GM10248 (cell line): Measurements from ENCODE around the gene C1QC.

Source experiments
- CTCF ChIA-PET: fragments of 300-600 bp; sonication (Branson Sonifier 250); formaldehyde crosslinking; extraction: SDS; loops from one replicate; lab custom pipeline; 2021; ENCODE audit warnings: antibody characterized with exemption; lab: Yijun Ruan, JAX
- POLR2A ChIA-PET: fragments of 350-650 bp; sonication (Branson Sonifier 250); formaldehyde crosslinking; extraction: SDS; loops from one replicate; lab custom pipeline; 2020; ENCODE audit warnings: antibody characterized with exemption; lab: Yijun Ruan, JAX
- DNase-seq: peaks from one replicate; pipeline ENCODE4 v3.0.0; 2012; ENCODE audit errors: extremely low spot score
- CTCF ChIP-seq: IDR thresholded peaks from 2 replicates; pipeline ENCODE4 v1.5.1; 2012; ENCODE audit warnings: mild to moderate bottlenecking, low read depth; ENCODE audit errors: extremely low read depth, missing control alignments, control extremely low read depth

Gene C1QC

DNA sequence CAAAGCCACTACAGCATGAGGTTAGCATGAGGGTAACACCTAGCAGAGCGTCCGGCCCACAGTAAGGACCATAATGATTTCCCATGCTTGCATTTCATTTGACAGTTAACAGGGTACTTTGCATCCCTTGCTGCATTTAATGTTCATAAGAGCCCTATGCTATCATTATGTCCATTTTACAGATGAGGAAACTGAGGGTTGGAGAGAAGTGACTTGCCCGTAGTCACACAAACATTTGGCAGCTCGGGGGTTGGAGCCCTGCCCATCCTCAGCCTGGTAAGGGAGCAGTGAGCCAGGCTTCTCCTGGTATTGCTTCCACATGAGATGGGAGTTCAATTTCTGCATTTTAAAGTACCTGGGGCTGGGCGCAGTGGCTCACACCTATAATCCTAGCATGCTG is 50.7 kb downstream of the C1QC start:
- TF ChIP-seq CTCF = no peak
- CTCF ChIA-PET = interaction anchor here (1.8 kb wide), 1 partner anchor 10 kb away, joined by 5 read pairs; no protein-coding TSS in a partner anchor
- POLR2A ChIA-PET = no interaction called here

DNA sequence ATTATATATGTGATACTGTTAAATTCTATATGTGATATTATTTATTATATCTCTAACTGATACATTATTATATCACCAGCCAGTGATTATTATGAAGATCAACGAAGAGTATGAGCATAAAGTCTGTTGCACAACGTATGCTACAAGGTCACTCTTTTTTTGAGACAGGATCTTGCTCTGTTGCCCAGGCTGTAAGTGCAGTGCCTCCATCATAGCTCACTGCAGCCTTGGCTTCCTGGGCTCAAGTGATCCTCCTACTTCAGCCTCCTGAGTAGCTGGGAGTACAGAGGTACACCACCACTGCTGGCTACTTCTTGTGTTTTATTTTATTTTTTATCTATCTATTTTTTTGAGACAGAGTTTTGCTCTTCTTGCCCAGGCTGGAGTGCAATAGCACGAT is 53.2 kb downstream of the C1QC start:
- TF ChIP-seq CTCF = no peak
- no peak for DNase-seq
- CTCF ChIA-PET = no interaction called here
- POLR2A ChIA-PET = no interaction called here

More for the DNA sequence above, 50.7 kb downstream of the C1QC start:
- no peak for DNase-seq
